ENCODE data around the gene NUP62. TPM values are rescaled to one million over a fixed set of nuclear protein-coding genes. Genes with fewer than 3 reads are reported as not detected.

NUP62 gene
- total and polyA plus RNA-seq, 4 donors: 14.2 to 19.8 (median 18.1) TPM

DNA sequence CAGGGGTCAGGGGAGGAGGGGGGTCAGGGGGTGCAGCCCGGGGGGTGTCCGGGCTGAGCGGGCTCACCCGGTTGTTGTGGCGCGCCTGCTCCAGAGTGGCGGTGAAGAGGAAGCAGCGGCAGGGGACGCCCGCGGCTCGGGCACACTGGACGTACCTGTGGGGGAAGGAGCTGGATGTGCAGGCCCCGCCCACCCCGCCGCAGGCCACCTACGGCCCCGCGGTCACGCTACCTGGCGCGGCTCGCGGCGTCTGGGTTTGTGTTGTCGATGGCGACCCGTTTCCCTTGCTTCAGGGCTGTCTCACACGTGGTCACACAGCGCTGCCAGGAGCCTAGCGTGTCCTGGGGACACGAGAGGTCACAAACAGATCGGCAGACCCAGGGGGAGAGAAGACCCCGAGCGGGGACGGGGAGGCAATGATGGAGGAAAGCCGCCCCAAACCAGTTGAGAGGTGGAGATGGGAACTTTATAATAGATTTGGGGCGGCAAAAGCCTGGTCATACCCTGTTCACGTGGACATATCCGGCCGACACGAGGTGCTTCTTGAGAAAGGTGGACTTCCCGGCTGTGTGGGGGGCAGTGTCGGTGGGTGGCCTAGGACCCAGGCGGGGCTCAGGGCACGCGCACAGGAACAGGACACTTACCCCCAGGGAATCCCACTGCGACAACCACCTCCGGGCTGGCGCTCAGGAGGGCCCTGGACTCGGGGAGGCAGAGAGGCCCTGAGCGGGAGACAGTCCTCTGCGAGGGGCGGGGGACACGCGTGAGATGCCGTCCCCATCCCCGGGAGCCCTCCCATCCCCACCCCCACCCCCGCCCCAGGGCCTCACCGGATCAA lies 67.5 kb downstream of the NUP62 start (continued):
- TF ChIP-seq, protein P1, sequence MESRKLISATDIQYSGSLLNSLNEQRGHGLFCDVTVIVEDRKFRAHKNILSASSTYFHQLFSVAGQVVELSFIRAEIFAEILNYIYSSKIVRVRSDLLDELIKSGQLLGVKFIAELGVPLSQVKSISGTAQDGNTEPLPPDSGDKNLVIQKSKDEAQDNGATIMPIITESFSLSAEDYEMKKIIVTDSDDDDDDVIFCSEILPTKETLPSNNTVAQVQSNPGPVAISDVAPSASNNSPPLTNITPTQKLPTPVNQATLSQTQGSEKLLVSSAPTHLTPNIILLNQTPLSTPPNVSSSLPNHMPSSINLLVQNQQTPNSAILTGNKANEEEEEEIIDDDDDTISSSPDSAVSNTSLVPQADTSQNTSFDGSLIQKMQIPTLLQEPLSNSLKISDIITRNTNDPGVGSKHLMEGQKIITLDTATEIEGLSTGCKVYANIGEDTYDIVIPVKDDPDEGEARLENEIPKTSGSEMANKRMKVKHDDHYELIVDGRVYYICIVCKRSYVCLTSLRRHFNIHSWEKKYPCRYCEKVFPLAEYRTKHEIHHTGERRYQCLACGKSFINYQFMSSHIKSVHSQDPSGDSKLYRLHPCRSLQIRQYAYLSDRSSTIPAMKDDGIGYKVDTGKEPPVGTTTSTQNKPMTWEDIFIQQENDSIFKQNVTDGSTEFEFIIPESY (IDR thresholded peaks at IDR 0.05): no peak
- no peak for TF ChIP-seq GABPA (IDR thresholded peaks at IDR 0.05 in 1 of 2, conservative IDR thresholded peaks at IDR 0.05 in 1 of 2)
- TF ChIP-seq TAF1 (conservative IDR thresholded peaks at IDR 0.05): no peak
- TF ChIP-seq, protein P2, sequence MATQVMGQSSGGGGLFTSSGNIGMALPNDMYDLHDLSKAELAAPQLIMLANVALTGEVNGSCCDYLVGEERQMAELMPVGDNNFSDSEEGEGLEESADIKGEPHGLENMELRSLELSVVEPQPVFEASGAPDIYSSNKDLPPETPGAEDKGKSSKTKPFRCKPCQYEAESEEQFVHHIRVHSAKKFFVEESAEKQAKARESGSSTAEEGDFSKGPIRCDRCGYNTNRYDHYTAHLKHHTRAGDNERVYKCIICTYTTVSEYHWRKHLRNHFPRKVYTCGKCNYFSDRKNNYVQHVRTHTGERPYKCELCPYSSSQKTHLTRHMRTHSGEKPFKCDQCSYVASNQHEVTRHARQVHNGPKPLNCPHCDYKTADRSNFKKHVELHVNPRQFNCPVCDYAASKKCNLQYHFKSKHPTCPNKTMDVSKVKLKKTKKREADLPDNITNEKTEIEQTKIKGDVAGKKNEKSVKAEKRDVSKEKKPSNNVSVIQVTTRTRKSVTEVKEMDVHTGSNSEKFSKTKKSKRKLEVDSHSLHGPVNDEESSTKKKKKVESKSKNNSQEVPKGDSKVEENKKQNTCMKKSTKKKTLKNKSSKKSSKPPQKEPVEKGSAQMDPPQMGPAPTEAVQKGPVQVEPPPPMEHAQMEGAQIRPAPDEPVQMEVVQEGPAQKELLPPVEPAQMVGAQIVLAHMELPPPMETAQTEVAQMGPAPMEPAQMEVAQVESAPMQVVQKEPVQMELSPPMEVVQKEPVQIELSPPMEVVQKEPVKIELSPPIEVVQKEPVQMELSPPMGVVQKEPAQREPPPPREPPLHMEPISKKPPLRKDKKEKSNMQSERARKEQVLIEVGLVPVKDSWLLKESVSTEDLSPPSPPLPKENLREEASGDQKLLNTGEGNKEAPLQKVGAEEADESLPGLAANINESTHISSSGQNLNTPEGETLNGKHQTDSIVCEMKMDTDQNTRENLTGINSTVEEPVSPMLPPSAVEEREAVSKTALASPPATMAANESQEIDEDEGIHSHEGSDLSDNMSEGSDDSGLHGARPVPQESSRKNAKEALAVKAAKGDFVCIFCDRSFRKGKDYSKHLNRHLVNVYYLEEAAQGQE (IDR thresholded peaks at IDR 0.05): no peak
- no peak for TF ChIP-seq RXRA (IDR thresholded peaks at IDR 0.05)

- no peak for DNase-seq (ENCODE audit: low spot score)
- peaks cover 8 to 15% (median 11%) of the 10 kb centered on the region in 4 donors for H3K4me1 ChIP-seq (ENCODE audit: control insufficient read depth in 4 of 4, insufficient read depth in 4 of 4, low read length in 3 of 4)
- H3K27me3 ChIP-seq (ENCODE audit: control insufficient read depth in 4 of 4, insufficient read depth in 4 of 4, low read length in 3 of 4): no peaks in the 10 kb centered on the region
- no peak for TF ChIP-seq GABPA (IDR thresholded peaks at IDR 0.05 in 1 of 2, conservative IDR thresholded peaks at IDR 0.05 in 1 of 2)
- no peak for TF ChIP-seq RXRA (IDR thresholded peaks at IDR 0.05)
- no peak for TF ChIP-seq HNF4A (conservative IDR thresholded peaks at IDR 0.05)
- TF ChIP-seq NR2F2 (IDR thresholded peaks at IDR 0.05): no peak
- no peak for TF ChIP-seq FOXA1 (IDR thresholded peaks at IDR 0.05)
- no peak for TF ChIP-seq EGR1 (IDR thresholded peaks at IDR 0.05; ENCODE audit: low read depth in 2 of 2)
- TF ChIP-seq SP1 (IDR thresholded peaks at IDR 0.05): no peak
- TF ChIP-seq RAD21 (IDR thresholded peaks at IDR 0.05): no peak
- TF ChIP-seq FOXA2 (IDR thresholded peaks at IDR 0.05): no peak
- no peak for TF ChIP-seq TAF1 (conservative IDR thresholded peaks at IDR 0.05)
- no peak for TF ChIP-seq ATF3 (IDR thresholded peaks at IDR 0.05)
- no peak for TF ChIP-seq MAX (IDR thresholded peaks at IDR 0.05)
- TF ChIP-seq, protein P3, sequence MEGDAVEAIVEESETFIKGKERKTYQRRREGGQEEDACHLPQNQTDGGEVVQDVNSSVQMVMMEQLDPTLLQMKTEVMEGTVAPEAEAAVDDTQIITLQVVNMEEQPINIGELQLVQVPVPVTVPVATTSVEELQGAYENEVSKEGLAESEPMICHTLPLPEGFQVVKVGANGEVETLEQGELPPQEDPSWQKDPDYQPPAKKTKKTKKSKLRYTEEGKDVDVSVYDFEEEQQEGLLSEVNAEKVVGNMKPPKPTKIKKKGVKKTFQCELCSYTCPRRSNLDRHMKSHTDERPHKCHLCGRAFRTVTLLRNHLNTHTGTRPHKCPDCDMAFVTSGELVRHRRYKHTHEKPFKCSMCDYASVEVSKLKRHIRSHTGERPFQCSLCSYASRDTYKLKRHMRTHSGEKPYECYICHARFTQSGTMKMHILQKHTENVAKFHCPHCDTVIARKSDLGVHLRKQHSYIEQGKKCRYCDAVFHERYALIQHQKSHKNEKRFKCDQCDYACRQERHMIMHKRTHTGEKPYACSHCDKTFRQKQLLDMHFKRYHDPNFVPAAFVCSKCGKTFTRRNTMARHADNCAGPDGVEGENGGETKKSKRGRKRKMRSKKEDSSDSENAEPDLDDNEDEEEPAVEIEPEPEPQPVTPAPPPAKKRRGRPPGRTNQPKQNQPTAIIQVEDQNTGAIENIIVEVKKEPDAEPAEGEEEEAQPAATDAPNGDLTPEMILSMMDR (IDR thresholded peaks at IDR 0.05; ENCODE audit: low read depth, low read length, missing input control): no peak
- TF ChIP-seq, protein P2 (IDR thresholded peaks at IDR 0.05): no peak
- no peak for TF ChIP-seq YY1 (IDR thresholded peaks at IDR 0.05)
- TF ChIP-seq, protein P1 (IDR thresholded peaks at IDR 0.05): no peak
- no peak for TF ChIP-seq HNF4G (IDR thresholded peaks at IDR 0.05)
- TF ChIP-seq JUND (IDR thresholded peaks at IDR 0.05): no peak
- no peaks in the 10 kb centered on the region for H3K9me3 ChIP-seq (ENCODE audit: control insufficient read depth in 4 of 4, low read length in 3 of 4)
- H3K27ac ChIP-seq (ENCODE audit: low read depth in 1 of 2, low read length in 2 of 2): no peak overlapping the region
- peaks cover 4 to 61% (median 11%) of the 10 kb centered on the region in 4 donors for H3K36me3 ChIP-seq (ENCODE audit: control insufficient read depth in 4 of 4, insufficient read depth in 3 of 4, low read depth in 1 of 4, low read length in 3 of 4)
- H3K4me3 ChIP-seq (ENCODE audit: low read depth in 1 of 3, low read length in 3 of 3): no peak overlapping the region
- no peak overlapping the region for H3K9ac ChIP-seq (ENCODE audit: low read depth in 1 of 2, low read length in 2 of 2)
- 69% methylated on average over 13 of the region's 13 CpGs for WGBS
Measured at GRCh38 chr19:49861107-49861506, 68.2 kb downstream of the NUP62 start.
